ENCODE data around the gene IL24. TPM values are rescaled to one million over a fixed set of nuclear protein-coding genes. Genes with fewer than 3 reads are reported as not detected.
"Not testable (repeated sequence)": the region's sequence is repeated elsewhere in the genome, so short reads cannot be mapped to it uniquely, and the experiment has no call there.

IL24 gene
- total and polyA plus RNA-seq, 8 donors = not detected

- TF ChIP-seq CTCF (IDR thresholded peaks at IDR 0.05) = no peak
- Histone ChIP-seq H3K36me3 (no peaks in the 10 kb centered on the region), H3K27ac (peak overlapping the region in 2 of 4 donors; percentile 6 to 33), H3K9me3 (no peaks in the 10 kb centered on the region), H3K27me3 (no peaks in the 10 kb centered on the region), H3K4me1 (no peaks in the 10 kb centered on the region), H3K4me3 (no peak overlapping the region)
- intact Hi-C loops (cut with DNase I) = no loop called here
- WGBS, 2 donors = 62% methylated on average over 1 of the region's 1 CpG
- DNase-seq (no peak), FAIRE-seq (no peak), ATAC-seq (no peak)
Observed at GRCh38 chr1:206922524-206922923, 25.3 kb downstream of the IL24 start.

GRCh38 chr1:206923009-206923960, 26.0 kb downstream of the IL24 start:
- Histone ChIP-seq H3K36me3 (no peaks in the 10 kb centered on the region), H3K27ac (peak overlapping the region in 1 of 4 donors; percentile 6), H3K9me3 (no peaks in the 10 kb centered on the region), H3K27me3 (no peaks in the 10 kb centered on the region), H3K4me1 (no peaks in the 10 kb centered on the region), H3K4me3 (no peak overlapping the region)
- FAIRE-seq = no peak
- WGBS, 2 donors = 74 to 76% methylated on average over 12 of the region's 12 CpGs
- intact Hi-C loops (cut with DNase I) = no loop called here
- peak in 2 of 4 donors; percentile 13 to 39 for ATAC-seq
- TF ChIP-seq CTCF (IDR thresholded peaks at IDR 0.05) = no peak
- DNase-seq = no peak

GRCh38 chr1:206923961-206924557, 26.8 kb downstream of the IL24 start:
- DNase-seq = not testable (repeated sequence)

GRCh38 chr1:206924592-206925105, 27.4 kb downstream of the IL24 start:
- ATAC-seq (no peak), DNase-seq (no peak), FAIRE-seq (no peak)
- TF ChIP-seq CTCF (IDR thresholded peaks at IDR 0.05) = no peak
- WGBS, 2 donors = 85 to 92% methylated on average over 8 of the region's 8 CpGs
- no peaks in the 10 kb centered on the region for H3K4me1 ChIP-seq
- no peaks in the 10 kb centered on the region for H3K36me3 ChIP-seq
- no peaks in the 10 kb centered on the region for H3K27me3 ChIP-seq
- intact Hi-C loops (cut with DNase I) = no loop called here
- H3K27ac ChIP-seq = no peak overlapping the region
- no peaks in the 10 kb centered on the region for H3K9me3 ChIP-seq
- H3K4me3 ChIP-seq = no peak overlapping the region

More at GRCh38 chr1:206923961-206924557, 26.8 kb downstream of the IL24 start:
- 88 to 96% methylated on average over 4 of the region's 4 CpGs for WGBS, 2 donors
- H3K4me3 ChIP-seq; H3K36me3 ChIP-seq; FAIRE-seq; H3K27ac ChIP-seq; H3K9me3 ChIP-seq; H3K4me1 ChIP-seq; intact Hi-C loops (cut with DNase I); H3K27me3 ChIP-seq: not testable (repeated sequence)
- ATAC-seq = peak in 1 of 4 donors; percentile 20

- TF ChIP-seq CTCF (IDR thresholded peaks at IDR 0.05) = no peak
- no peaks in the 10 kb centered on the region for H3K27me3 ChIP-seq
- H3K36me3 ChIP-seq = no peaks in the 10 kb centered on the region
- 81 to 85% methylated on average over 11 of the region's 11 CpGs for WGBS, 2 donors
- H3K4me1 ChIP-seq = no peaks in the 10 kb centered on the region
- H3K9me3 ChIP-seq = no peaks in the 10 kb centered on the region
- DNase-seq = no peak
- H3K4me3 ChIP-seq = no peak overlapping the region
- H3K27ac ChIP-seq = no peak overlapping the region
- peak in 3 of 4 donors; percentile 51 to 65 (median 61) for ATAC-seq
- intact Hi-C loops (cut with DNase I) = no loop called here
- FAIRE-seq = no peak
Observed at GRCh38 chr1:206925106-206925736, 28.0 kb downstream of the IL24 start.

Measured in pancreas (tissue), 10 donors.